ENCODE data around the gene HDAC4. TPM values are rescaled to one million over a fixed set of nuclear protein-coding genes. Genes with fewer than 3 reads are reported as not detected.

Gene HDAC4
- total and polyA plus RNA-seq, 2 of the 4 experiments (the other 2 are of a cell fraction): 4.1 to 7.2 TPM

DNA sequence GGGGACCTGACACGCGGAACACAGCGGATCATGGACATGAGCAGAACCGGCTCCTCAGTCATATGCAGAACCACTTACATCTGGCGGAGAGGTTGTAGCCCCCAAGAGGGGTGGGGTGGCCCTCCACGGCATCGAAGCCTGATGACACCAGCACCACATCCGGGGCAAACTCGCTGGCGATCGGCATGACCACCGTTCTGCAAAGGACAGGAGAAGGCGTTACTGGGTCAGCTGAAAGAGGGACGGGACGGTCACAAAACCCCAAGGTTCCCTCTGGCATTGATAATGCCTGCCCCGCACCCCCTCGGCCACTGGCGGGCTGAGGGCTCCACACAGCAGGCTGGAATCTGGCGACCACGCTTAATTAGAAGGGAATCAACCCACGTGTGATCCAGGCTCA, 332.4 kb downstream of the HDAC4 start:
- DNase-seq (no peak), ATAC-seq (ENCODE audit: low read depth) (no peak)
- Histone ChIP-seq H3K9me3 (ENCODE audit: control insufficient read depth, insufficient read depth, low read length) (peaks cover 3% of the 10 kb centered on the region), H4K8ac (ENCODE audit: low read depth in 2 of 2, low read length in 2 of 2) (no peak overlapping the region), H2AFZ (replicated peaks; ENCODE audit: low read length, poor library complexity) (no peak overlapping the region), H3K9ac (ENCODE audit: low read depth, low read length) (no peak overlapping the region), H3K4me1 (ENCODE audit: control insufficient read depth, insufficient read depth, low read length) (peaks cover 2% of the 10 kb centered on the region; the same call in 1 of the 2 replicates), H3K18ac (ENCODE audit: low read depth, low read length) (no peak overlapping the region), H3K27ac (ENCODE audit: insufficient read depth, low read length) (no peak overlapping the region), H3K56ac (ENCODE audit: extremely low read depth, insufficient read depth, low read length) (no peak overlapping the region), H4K20me1 (ENCODE audit: insufficient read depth, low read length) (peaks cover 6% of the 10 kb centered on the region), H2AK5ac (ENCODE audit: low read depth, low read length) (no peak overlapping the region), H2BK5ac (ENCODE audit: low read depth, low read length, poor library complexity, severe bottlenecking) (no peak overlapping the region), H3K23ac (ENCODE audit: low read depth, low read length) (no peak overlapping the region), H2AK9ac (replicated peaks; ENCODE audit: low read depth, low read length, poor library complexity) (no peak overlapping the region), H4K5ac (ENCODE audit: low read depth, low read length) (no peak overlapping the region), H2BK15ac (ENCODE audit: low read depth, low read length) (no peak overlapping the region), H3K4me2 (ENCODE audit: low read depth, low read length) (no peak overlapping the region), H3K79me1 (ENCODE audit: low read depth in 1 of 2, low read length in 2 of 2) (no peaks in the 10 kb centered on the region), H3K9me1 (ENCODE audit: insufficient read depth, low read length) (no peaks in the 10 kb centered on the region; the same call in 1 of the 2 replicates), H3K14ac (replicated peaks; ENCODE audit: low read depth, low read length) (no peak overlapping the region), H3K4me3 (ENCODE audit: insufficient read depth, low read depth, low read length) (no peak overlapping the region), H3K36me3 (ENCODE audit: control insufficient read depth, insufficient read depth, low read length) (peaks cover 66% of the 10 kb centered on the region), H2BK20ac (ENCODE audit: low read depth, low read length) (no peak overlapping the region), H3K4ac (ENCODE audit: low read depth, low read length) (no peak overlapping the region), H4K91ac (ENCODE audit: insufficient read depth, low read depth, low read length) (no peak overlapping the region), H2BK120ac (ENCODE audit: low read depth, low read length) (no peak overlapping the region), H3K27me3 (ENCODE audit: control insufficient read depth, insufficient read depth, low read length) (no peaks in the 10 kb centered on the region)
- POLR2A ChIA-PET (ENCODE audit: unreplicated experiment): no interaction called here
- in situ Hi-C loops (cut with MboI; ENCODE audit: low sequenced_read_pairs) (no loop called here), intact Hi-C loops (cut with micrococcal nuclease) (no loop called here), dilution Hi-C loops (cut with HindIII; ENCODE audit: low sequenced_read_pairs, unreplicated experiment) (no loop called here)
- TF ChIP-seq ELK1 (IDR thresholded peaks at IDR 0.05; ENCODE audit: borderline replicate concordance, low read depth, low read length) (no peak), BHLHE40 (IDR thresholded peaks at IDR 0.05; ENCODE audit: low read depth, low read length) (no peak), CTCF (conservative IDR thresholded peaks at IDR 0.05; ENCODE audit: low read depth, low read length) (no peak), CHD1 (IDR thresholded peaks at IDR 0.05; ENCODE audit: low read depth, low read length) (no peak), MXI1 (IDR thresholded peaks at IDR 0.05; ENCODE audit: borderline replicate concordance, low read depth, low read length) (no peak), POLR2A (IDR thresholded peaks at IDR 0.05; ENCODE audit: low read depth, low read length) (no peak), RAD21 (IDR thresholded peaks at IDR 0.05; ENCODE audit: low read length) (no peak), USF2 (IDR thresholded peaks at IDR 0.05; ENCODE audit: low read depth, low read length) (no peak), FOS (IDR thresholded peaks at IDR 0.05; ENCODE audit: low read depth, low read length) (no peak), SMC3 (IDR thresholded peaks at IDR 0.05; ENCODE audit: low read depth, low read length) (no peak), MAFK (IDR thresholded peaks at IDR 0.05; ENCODE audit: low read depth, low read length) (no peak), NFE2L2 (IDR thresholded peaks at IDR 0.05; ENCODE audit: low read depth, low read length) (no peak), RCOR1 (IDR thresholded peaks at IDR 0.05; ENCODE audit: insufficient replicate concordance, low read length) (no peak)
- 93% methylated on average over 8 of the region's 21 CpGs; no CpG with 5 or more reads in 1 of the 2 experiments for WGBS, 2 experiments (ENCODE audit: extremely low coverage in 2 of 2, insufficient read length in 1 of 2)
- BruUV-seq (replicated peaks): no TSS peak
- CTCF ChIA-PET: no interaction called here

Data from IMR-90 (cell line).